ENCODE results near the gene DNAJB11.

The DNAJB11 gene

DNA sequence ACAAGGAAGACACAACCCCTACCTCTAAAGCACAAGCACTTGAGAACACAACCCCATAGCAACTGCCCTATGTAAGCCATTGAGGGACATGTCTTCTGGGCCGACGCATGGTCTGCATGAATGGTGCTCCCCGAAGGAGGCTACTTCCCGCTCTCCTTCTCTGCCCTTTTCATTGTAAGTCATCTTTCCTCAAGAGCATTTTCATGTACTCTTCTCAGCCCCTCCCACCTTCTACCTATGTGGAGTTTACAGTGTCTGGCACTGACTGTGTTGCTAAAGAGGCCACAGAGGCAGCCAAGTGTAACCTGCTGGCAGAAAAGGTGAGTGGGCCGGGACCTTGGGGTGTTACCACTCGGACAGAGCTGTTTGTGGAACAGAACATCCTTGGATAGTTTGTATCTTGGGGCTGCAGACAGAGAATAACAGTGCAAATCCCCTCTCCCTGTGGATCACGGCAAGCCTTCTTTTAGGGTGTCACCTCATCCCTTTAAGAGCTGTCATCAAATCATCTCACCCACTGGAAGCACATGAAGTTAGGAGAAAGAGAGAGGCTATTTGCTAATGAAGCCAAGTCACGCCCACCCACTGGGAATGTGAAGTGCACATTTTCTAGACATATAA lies 47.9 kb downstream of the DNAJB11 start:
- H3F3A ChIP-seq (ENCODE audit: control insufficient read depth, insufficient read depth) = no peaks in the 10 kb centered on the region
- no peaks in the 10 kb centered on the region for H3K79me2 ChIP-seq (ENCODE audit: control insufficient read depth, low read length)
- no peaks in the 10 kb centered on the region for H3K36me3 ChIP-seq (ENCODE audit: control insufficient read depth, low read length)
- H3K4me3 ChIP-seq (ENCODE audit: low read length) = no peak overlapping the region
- H3K4me2 ChIP-seq (ENCODE audit: low read length) = no peak overlapping the region
- H4K20me1 ChIP-seq (ENCODE audit: control insufficient read depth, insufficient read depth, low read depth, low read length) = no peaks in the 10 kb centered on the region
- no peaks in the 10 kb centered on the region for H3K9me3 ChIP-seq (ENCODE audit: control insufficient read depth, insufficient read depth, low read length)
- no peaks in the 10 kb centered on the region for H3K9me2 ChIP-seq (replicated peaks; ENCODE audit: control insufficient read depth, low read length)
- peaks cover 22% of the 10 kb centered on the region for H3K4me1 ChIP-seq (ENCODE audit: control insufficient read depth, low read length)
- H3K27me3 ChIP-seq (ENCODE audit: control insufficient read depth, low read length) = peaks cover 17% of the 10 kb centered on the region
- TF ChIP-seq, protein P1, sequence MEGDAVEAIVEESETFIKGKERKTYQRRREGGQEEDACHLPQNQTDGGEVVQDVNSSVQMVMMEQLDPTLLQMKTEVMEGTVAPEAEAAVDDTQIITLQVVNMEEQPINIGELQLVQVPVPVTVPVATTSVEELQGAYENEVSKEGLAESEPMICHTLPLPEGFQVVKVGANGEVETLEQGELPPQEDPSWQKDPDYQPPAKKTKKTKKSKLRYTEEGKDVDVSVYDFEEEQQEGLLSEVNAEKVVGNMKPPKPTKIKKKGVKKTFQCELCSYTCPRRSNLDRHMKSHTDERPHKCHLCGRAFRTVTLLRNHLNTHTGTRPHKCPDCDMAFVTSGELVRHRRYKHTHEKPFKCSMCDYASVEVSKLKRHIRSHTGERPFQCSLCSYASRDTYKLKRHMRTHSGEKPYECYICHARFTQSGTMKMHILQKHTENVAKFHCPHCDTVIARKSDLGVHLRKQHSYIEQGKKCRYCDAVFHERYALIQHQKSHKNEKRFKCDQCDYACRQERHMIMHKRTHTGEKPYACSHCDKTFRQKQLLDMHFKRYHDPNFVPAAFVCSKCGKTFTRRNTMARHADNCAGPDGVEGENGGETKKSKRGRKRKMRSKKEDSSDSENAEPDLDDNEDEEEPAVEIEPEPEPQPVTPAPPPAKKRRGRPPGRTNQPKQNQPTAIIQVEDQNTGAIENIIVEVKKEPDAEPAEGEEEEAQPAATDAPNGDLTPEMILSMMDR (IDR thresholded peaks at IDR 0.05; ENCODE audit: low read depth, low read length, poor library complexity, severe bottlenecking) = no peak
- no peak for TF ChIP-seq EZH2phosphoT487 (IDR thresholded peaks at IDR 0.05; ENCODE audit: borderline replicate concordance, low read length)
- no peak overlapping the region for H3K27ac ChIP-seq (ENCODE audit: low read depth, low read length)

DNA sequence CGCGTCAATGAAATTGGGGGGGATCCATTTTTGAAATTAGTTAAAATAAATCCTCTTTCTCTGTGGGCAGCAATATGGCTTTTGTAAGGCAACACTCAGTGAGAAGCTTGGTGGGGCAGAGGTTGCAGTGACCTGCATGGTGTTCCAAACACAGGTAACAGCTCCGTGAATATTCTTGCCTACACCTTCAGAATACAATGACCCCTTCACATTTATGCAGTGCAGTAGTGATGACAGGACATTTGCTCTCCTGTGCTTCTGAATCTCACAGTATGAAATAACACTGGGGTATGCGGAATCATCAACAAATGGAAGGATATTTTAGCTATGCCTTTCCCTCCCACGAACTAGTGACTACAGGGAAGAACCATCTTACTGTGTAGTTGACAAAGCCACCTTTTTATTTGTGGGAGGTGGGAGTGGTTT lies 49.3 kb downstream of the DNAJB11 start:
- Histone ChIP-seq H3K4me1 (ENCODE audit: control insufficient read depth, low read length) (peaks cover 13% of the 10 kb centered on the region), H4K20me1 (ENCODE audit: control insufficient read depth, insufficient read depth, low read depth, low read length) (no peaks in the 10 kb centered on the region), H3K79me2 (ENCODE audit: control insufficient read depth, low read length) (no peaks in the 10 kb centered on the region), H3K27ac (ENCODE audit: low read depth, low read length) (no peak overlapping the region), H3K36me3 (ENCODE audit: control insufficient read depth, low read length) (no peaks in the 10 kb centered on the region), H3K9me3 (ENCODE audit: control insufficient read depth, insufficient read depth, low read length) (no peaks in the 10 kb centered on the region), H3F3A (ENCODE audit: control insufficient read depth, insufficient read depth) (no peaks in the 10 kb centered on the region), H3K4me3 (ENCODE audit: low read length) (no peak overlapping the region), H3K27me3 (ENCODE audit: control insufficient read depth, low read length) (peaks cover 13% of the 10 kb centered on the region), H3K4me2 (ENCODE audit: low read length) (no peak overlapping the region), H3K9me2 (replicated peaks; ENCODE audit: control insufficient read depth, low read length) (no peaks in the 10 kb centered on the region)
- TF ChIP-seq EZH2phosphoT487 (IDR thresholded peaks at IDR 0.05; ENCODE audit: borderline replicate concordance, low read length) = no peak
- TF ChIP-seq, protein P1 (IDR thresholded peaks at IDR 0.05; ENCODE audit: low read depth, low read length, poor library complexity, severe bottlenecking) = no peak

DNA sequence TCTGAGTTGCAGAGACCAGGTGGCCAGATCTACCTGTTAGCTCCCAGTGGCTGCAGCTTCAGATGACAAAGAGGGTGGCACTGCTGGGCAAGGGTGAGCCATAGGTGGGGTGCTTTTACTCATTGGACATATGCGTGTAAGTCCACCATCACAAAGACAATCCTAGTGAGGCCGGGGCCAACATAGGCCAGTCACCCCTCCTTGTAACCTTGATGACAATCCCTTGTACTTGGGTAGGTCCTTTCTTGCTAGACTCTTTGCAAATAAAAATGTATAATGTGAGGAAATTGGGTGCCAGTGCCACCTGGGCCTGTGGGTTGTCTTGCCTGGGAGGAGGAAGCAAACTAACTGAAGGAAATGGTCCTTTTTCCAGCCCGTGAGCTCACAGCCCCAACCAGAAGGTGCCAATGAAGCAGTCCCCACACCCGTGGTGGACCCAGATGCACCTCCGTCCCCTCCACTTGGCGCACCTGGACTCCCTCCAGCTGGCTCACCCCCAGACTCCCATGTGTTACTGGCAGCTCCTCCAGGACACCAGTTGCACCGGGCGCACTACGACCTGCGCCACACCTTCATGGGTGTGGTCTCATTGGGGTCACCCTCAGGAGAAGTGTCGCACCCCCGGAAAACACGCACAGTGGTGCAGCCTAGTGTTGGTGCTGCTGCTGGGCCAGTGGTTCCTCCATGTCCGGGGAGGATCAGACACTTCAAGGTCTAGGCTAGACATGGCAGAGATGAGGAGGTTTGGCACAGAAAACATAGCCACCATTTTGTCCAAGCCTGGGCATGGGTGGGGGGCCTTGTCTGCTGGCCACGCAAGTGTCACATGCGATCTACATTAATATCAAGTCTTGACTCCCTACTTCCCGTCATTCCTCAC lies 49.9 kb downstream of the DNAJB11 start:
- TF ChIP-seq EZH2phosphoT487 (IDR thresholded peaks at IDR 0.05; ENCODE audit: borderline replicate concordance, low read length) = no peak
- TF ChIP-seq, protein P1 (IDR thresholded peaks at IDR 0.05; ENCODE audit: low read depth, low read length, poor library complexity, severe bottlenecking) = no peak
- H3K79me2 ChIP-seq (ENCODE audit: control insufficient read depth, low read length) = no peaks in the 10 kb centered on the region
- H4K20me1 ChIP-seq (ENCODE audit: control insufficient read depth, insufficient read depth, low read depth, low read length) = no peaks in the 10 kb centered on the region
- peaks cover 10% of the 10 kb centered on the region for H3K4me1 ChIP-seq (ENCODE audit: control insufficient read depth, low read length)
- peaks cover 13% of the 10 kb centered on the region for H3K27me3 ChIP-seq (ENCODE audit: control insufficient read depth, low read length)
- H3K9me2 ChIP-seq (replicated peaks; ENCODE audit: control insufficient read depth, low read length) = no peaks in the 10 kb centered on the region
- no peak overlapping the region for H3K27ac ChIP-seq (ENCODE audit: low read depth, low read length)
- no peaks in the 10 kb centered on the region for H3K36me3 ChIP-seq (ENCODE audit: control insufficient read depth, low read length)
- H3F3A ChIP-seq (ENCODE audit: control insufficient read depth, insufficient read depth) = no peaks in the 10 kb centered on the region
- no peak overlapping the region for H3K4me2 ChIP-seq (ENCODE audit: low read length)
- no peaks in the 10 kb centered on the region for H3K9me3 ChIP-seq (ENCODE audit: control insufficient read depth, insufficient read depth, low read length)
- no peak overlapping the region for H3K4me3 ChIP-seq (ENCODE audit: low read length)
